Activated naive CD4-positive, alpha-beta T cell treated with anti-CD3 and anti-CD28 coated beads, Interleukin-2, amount 10 ng/mL, durations not matched to agents 7 days and 5 days (primary cell): ENCODE data around the gene NEK10.

Experiments
- CTCF ChIA-PET: fragments of 350-600 bp; sonication (Branson Sonifier 250); formaldehyde crosslinking; loops from one replicate; lab custom pipeline; 2021; ENCODE audit warnings: antibody characterized with exemption; lab: Charles Lee
- DNase-seq: peaks from one replicate; pipeline ENCODE4 v3.0.0-alpha.2; 2020
- H3K27ac Mint-ChIP-seq: one replicate; pipeline ENCODE4 v1.8.0; 2021; ENCODE audit warnings: mild to moderate bottlenecking, moderate library complexity, mixed read lengths
- H3K27me3 Mint-ChIP-seq: one replicate; pipeline ENCODE4 v1.8.0; 2021; ENCODE audit warnings: mild to moderate bottlenecking, mixed read lengths
- H3K36me3 Mint-ChIP-seq: one replicate; pipeline ENCODE4 v1.8.0; 2021; ENCODE audit warnings: mixed read lengths
- H3K4me1 Mint-ChIP-seq: one replicate; pipeline ENCODE4 v1.8.0; 2021; ENCODE audit warnings: mixed read lengths
- H3K4me3 Mint-ChIP-seq: one replicate; pipeline ENCODE4 v1.8.0; 2021; ENCODE audit warnings: mild to moderate bottlenecking, moderate library complexity, mixed read lengths
- H3K9me3 Mint-ChIP-seq: one replicate; pipeline ENCODE4 v1.8.0; 2021; ENCODE audit warnings: mixed read lengths

The NEK10 gene

DNA sequence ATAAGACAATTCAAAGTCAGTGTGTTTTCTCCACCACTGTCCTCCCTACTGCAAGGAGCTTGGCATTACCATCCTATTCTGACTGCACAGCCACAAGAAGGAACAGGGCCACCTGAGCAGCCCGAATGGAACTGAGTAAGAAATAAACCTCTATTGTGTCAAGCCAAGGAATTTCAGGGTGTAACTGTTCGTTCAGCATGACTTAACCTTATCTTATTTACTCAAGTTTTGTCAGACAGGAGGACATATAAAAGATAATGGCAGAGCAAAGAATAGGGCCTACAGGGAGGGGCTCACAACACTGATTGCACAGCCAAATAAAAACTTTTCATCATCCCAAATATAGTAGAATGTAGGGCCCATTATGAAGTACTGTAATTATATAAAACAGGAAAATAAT lies 236.1 kb downstream of the NEK10 start:
- Mint-ChIP-seq H3K4me1 (no peaks in the 10 kb centered on the region), H3K27ac (no peak overlapping the region), H3K9me3 (no peaks in the 10 kb centered on the region), H3K27me3 (no peaks in the 10 kb centered on the region), H3K36me3 (no peaks in the 10 kb centered on the region), H3K4me3 (no peak overlapping the region)
- no peak for DNase-seq
- CTCF ChIA-PET = interaction anchor here (1.0 kb wide), 1 partner anchor 1249 kb away, joined by 3 read pairs; no protein-coding TSS in a partner anchor

DNA sequence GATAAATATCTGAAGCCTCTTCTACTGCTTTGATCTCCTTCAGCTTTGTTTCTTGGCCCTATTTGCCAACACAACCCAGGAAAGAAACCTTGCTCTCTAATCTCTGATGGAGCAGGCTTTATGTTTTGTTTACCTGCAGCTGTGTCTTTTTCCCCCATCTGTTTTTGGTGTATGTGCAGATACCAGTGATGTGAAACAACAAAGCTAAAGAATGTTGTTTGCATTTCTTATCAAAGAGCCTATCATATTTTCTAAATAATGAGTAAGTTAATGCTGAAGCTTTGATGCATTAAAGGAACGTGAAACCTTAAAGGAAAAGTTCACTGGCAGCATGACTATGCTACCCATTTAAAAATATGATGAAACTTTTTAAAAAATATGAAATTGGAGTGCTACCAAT lies 238.4 kb downstream of the NEK10 start:
- Mint-ChIP-seq H3K27me3 (no peaks in the 10 kb centered on the region), H3K4me3 (no peak overlapping the region), H3K4me1 (no peaks in the 10 kb centered on the region), H3K27ac (no peak overlapping the region), H3K36me3 (no peaks in the 10 kb centered on the region), H3K9me3 (no peaks in the 10 kb centered on the region)
- CTCF ChIA-PET = interaction anchor here (1.0 to 1.3 kb wide), 3 partner anchors 122 to 337 kb away, joined by 3 to 4 read pairs (median 3); no protein-coding TSS in a partner anchor
- no peak for DNase-seq

DNA sequence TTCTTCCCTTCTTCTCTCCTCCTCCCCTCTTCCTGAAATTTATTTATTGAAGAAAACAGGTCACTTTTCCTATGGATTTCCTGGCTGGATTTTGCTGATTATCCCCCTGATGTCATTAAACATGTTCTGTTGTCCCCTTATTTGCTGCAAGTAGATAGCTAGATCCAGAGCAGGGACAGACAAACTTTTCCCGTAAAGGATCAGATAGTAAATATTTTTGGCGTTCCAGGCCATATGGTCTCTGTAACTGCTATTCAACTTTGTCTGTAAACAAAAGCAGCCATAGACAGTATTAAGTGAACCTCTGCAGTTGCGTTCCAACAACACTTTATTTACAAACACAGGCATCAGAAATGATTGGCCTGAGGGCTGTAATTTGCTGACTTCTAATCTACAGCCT lies 241.3 kb downstream of the NEK10 start:
- Mint-ChIP-seq H3K36me3 (no peaks in the 10 kb centered on the region), H3K27ac (no peak overlapping the region), H3K4me1 (no peaks in the 10 kb centered on the region), H3K9me3 (no peaks in the 10 kb centered on the region), H3K27me3 (no peaks in the 10 kb centered on the region), H3K4me3 (no peak overlapping the region)
- CTCF ChIA-PET = no interaction called here
- no peak for DNase-seq

DNA sequence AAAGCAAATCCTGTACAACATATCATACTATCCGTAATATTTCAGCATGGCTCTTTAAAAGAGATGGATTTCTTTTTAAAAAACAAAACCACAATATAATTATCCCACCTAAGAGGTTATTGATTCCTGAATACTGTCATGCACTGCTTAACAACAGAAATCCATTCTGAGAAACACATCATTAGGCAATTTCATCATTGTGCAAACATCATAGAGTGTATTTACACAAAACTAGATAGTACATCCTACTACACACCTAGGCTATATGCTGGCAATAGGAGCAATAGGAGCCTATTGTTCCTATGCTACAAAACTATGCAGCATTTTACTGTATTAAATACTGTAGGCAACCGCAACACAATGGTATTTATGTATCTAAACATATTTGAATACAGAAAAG lies 242.0 kb downstream of the NEK10 start:
- Mint-ChIP-seq H3K27ac (no peak overlapping the region), H3K4me3 (no peak overlapping the region), H3K4me1 (no peaks in the 10 kb centered on the region), H3K27me3 (no peaks in the 10 kb centered on the region), H3K9me3 (no peaks in the 10 kb centered on the region), H3K36me3 (no peaks in the 10 kb centered on the region)
- CTCF ChIA-PET = no interaction called here
- DNase-seq = no peak

DNA sequence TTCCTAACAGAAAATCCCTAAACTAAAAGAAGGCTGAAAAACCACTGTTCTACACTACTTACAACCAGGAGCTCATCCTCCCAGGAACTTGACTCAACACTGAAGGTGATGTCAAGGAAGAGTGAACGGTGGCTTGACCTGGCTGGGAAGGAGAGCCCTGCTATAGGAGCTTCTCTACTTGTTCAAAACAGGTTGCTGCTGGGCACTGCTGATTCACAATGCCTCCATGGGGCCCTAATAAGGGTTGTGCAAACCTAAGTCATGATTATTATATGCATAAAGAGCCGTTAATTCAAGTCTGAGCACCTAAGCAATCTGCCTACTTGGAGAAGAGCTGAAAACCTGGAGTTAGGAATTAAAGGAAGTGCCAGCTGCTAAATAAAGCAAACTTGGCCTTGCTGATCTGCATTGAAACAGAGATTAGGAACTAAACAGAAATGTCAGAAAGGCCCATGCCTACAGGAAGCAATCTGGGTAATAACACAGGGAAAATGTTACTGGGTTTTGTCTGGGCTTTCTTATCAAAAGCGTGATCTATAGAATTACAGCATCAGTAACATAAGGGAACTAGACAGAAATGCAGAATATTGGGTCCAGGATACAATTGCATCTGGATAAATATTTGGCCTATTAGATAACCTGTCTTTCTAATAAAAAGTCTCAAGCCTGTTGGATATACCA lies 243.2 kb downstream of the NEK10 start:
- CTCF ChIA-PET = interaction anchor here (1.7 kb wide), 1 partner anchor 9 kb away, joined by 6 read pairs; no protein-coding TSS in a partner anchor

DNA sequence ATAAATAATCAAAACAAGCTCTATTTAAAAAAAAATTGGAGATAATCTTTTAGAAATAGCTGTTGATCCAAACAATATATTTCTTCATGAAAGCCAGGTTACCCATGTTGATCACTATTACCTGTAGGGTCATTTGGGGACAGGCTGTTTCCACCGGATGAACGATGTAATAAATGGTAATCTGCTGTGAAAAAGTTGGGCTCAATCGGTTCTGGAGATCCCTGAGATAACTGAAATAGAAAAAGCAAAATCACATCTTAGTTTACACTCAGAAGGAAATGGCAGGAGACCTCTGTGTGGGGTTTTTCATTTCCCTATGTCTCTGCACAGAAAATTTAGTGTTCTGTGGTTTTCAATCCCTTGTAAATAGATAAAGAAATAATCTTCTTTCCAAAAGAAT lies 249.5 kb downstream of the NEK10 start:
- Mint-ChIP-seq H3K9me3 (no peaks in the 10 kb centered on the region), H3K27ac (no peak overlapping the region), H3K4me3 (no peak overlapping the region), H3K36me3 (no peaks in the 10 kb centered on the region), H3K27me3 (no peaks in the 10 kb centered on the region), H3K4me1 (no peaks in the 10 kb centered on the region)
- no peak for DNase-seq
- CTCF ChIA-PET = no interaction called here

More for the DNA sequence above, 243.2 kb downstream of the NEK10 start:
- Mint-ChIP-seq H3K4me1 (no peaks in the 10 kb centered on the region), H3K36me3 (no peaks in the 10 kb centered on the region), H3K27me3 (no peaks in the 10 kb centered on the region), H3K9me3 (no peaks in the 10 kb centered on the region), H3K4me3 (no peak overlapping the region), H3K27ac (no peak overlapping the region)
- DNase-seq = no peak

DNA sequence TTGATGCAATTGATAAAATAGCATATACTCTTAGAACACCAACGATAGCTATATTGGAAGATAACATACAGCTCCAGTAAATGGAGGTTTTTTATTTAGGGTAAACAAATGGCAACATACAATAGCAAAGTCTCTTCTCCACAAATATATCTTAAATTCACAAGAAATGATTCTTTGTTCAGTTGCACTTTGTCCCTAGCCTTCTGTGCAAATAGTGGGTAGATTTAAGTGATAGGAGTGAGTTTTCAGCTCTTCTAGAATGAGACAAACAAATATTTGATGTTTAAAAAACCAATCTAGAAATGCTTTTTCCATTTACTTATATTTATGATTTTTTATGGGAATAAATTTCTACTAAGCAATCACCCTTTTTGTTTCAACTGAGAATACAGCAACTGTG lies 253.8 kb downstream of the NEK10 start:
- CTCF ChIA-PET = no interaction called here
- no peak for DNase-seq
- H3K4me3 Mint-ChIP-seq = no peak overlapping the region
- H3K36me3 Mint-ChIP-seq = no peaks in the 10 kb centered on the region
- no peaks in the 10 kb centered on the region for H3K4me1 Mint-ChIP-seq
- H3K9me3 Mint-ChIP-seq = no peaks in the 10 kb centered on the region
- H3K27me3 Mint-ChIP-seq = no peaks in the 10 kb centered on the region
- H3K27ac Mint-ChIP-seq = no peak overlapping the region

DNA sequence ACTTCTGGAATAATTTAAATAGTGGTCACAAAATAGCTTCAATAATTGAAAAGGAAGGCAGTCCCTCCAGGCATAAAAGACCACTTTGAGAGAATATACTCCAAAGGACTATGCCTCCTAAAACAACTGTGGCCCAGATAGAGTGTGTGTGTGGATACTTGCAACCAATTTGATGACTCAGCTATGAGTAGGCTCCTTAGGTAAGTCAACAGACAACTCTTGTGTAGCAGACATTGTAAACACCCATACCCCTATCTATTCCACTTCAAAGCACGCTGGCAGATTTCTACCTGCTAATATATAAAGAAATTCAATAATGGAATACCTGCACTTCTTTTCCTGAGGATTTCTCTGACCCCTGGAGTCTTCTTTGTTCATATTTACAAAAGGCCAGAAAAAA lies 254.5 kb downstream of the NEK10 start:
- Mint-ChIP-seq H3K27ac (no peak overlapping the region), H3K4me3 (no peak overlapping the region), H3K36me3 (no peaks in the 10 kb centered on the region), H3K4me1 (no peaks in the 10 kb centered on the region), H3K9me3 (no peaks in the 10 kb centered on the region), H3K27me3 (no peaks in the 10 kb centered on the region)
- no peak for DNase-seq
- CTCF ChIA-PET = no interaction called here

DNA sequence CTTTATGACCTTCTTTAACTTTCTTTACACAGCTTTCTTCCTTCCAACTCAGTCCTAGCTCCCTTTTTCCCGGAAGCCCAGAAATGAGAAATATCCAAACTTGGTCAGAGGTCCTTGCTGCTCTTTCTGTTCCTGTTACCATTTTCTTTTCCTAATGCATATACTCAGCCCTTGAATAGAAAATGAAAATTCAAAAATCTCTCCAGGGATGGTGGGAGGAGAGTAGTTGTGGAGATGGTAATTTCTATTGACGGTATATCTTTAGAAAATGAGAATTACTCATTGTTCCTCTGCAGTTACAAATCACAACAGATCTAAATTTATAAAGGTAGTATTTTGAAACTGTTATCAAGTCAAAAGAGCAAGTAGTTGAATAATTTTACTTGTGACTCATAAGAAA lies 255.1 kb downstream of the NEK10 start:
- CTCF ChIA-PET = no interaction called here
- H3K27ac Mint-ChIP-seq = no peak overlapping the region
- H3K9me3 Mint-ChIP-seq = no peaks in the 10 kb centered on the region
- DNase-seq = no peak
- H3K4me3 Mint-ChIP-seq = no peak overlapping the region
- H3K4me1 Mint-ChIP-seq = no peaks in the 10 kb centered on the region
- no peaks in the 10 kb centered on the region for H3K36me3 Mint-ChIP-seq
- H3K27me3 Mint-ChIP-seq = no peaks in the 10 kb centered on the region

DNA sequence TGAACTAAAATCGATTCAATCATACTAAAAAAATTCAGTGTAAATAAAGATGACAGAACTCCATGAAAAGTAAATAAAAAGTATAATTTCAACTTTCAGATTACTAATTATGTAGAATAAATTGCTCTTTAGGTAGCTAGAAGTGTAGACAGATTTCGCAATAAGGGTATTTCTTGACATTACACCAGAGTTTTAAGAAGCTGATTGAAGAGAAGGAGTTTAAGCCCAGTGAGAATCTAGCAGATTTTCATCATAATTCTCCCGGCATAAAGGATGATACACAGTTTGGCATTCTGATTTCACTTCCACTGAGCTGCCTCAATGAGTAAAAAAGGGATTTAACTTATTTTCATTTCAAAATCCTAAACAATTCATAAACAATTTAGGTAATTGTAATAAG lies 259.2 kb downstream of the NEK10 start:
- Mint-ChIP-seq H3K27ac (no peak overlapping the region), H3K4me3 (no peak overlapping the region), H3K27me3 (no peaks in the 10 kb centered on the region), H3K4me1 (no peaks in the 10 kb centered on the region), H3K36me3 (no peaks in the 10 kb centered on the region), H3K9me3 (no peaks in the 10 kb centered on the region)
- no peak for DNase-seq
- CTCF ChIA-PET = no interaction called here

DNA sequence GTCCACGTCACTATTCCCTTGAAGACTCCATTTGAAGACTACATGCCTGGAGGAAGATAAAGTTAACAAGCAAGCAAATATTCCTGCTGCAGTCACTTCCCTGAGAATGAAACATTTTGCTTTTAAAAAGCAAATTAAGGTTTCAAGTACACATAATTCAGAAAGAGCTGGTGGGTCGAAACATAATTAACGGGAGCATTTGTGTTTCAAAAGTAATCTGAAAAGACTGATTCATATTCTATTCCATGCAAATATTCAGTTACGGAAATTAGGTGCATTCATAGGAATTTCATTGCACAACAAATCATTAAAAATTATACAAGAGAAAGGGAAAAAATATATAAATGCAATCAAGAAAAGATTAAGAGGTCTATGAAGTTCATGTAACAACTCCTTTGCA lies 260.9 kb downstream of the NEK10 start:
- Mint-ChIP-seq H3K36me3 (no peaks in the 10 kb centered on the region), H3K27ac (no peak overlapping the region), H3K9me3 (no peaks in the 10 kb centered on the region), H3K4me1 (no peaks in the 10 kb centered on the region), H3K27me3 (no peaks in the 10 kb centered on the region), H3K4me3 (no peak overlapping the region)
- DNase-seq = no peak
- CTCF ChIA-PET = no interaction called here

DNA sequence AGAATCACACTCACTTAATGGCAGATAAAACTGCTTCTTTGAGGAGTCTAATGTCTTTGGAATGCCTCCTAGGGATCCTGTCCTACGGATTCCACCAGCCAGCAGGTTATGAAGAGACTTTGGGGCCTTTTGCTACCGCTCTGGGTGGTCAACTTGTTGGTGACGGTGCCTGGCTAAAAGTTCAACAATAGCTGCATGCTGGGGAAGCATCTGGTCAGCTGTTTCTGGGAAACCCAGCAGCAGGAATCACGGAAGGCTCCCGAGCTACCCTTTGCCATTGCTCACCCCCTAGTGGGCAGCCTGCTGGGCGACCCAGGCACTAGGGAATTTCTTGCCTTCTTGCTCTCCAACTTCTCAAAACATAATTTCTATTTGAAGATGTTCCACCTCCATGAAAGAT lies 263.3 kb downstream of the NEK10 start:
- CTCF ChIA-PET = no interaction called here
- no peaks in the 10 kb centered on the region for H3K9me3 Mint-ChIP-seq
- no peaks in the 10 kb centered on the region for H3K4me1 Mint-ChIP-seq
- DNase-seq = no peak
- no peak overlapping the region for H3K27ac Mint-ChIP-seq
- H3K36me3 Mint-ChIP-seq = no peaks in the 10 kb centered on the region
- no peaks in the 10 kb centered on the region for H3K27me3 Mint-ChIP-seq
- no peak overlapping the region for H3K4me3 Mint-ChIP-seq

DNA sequence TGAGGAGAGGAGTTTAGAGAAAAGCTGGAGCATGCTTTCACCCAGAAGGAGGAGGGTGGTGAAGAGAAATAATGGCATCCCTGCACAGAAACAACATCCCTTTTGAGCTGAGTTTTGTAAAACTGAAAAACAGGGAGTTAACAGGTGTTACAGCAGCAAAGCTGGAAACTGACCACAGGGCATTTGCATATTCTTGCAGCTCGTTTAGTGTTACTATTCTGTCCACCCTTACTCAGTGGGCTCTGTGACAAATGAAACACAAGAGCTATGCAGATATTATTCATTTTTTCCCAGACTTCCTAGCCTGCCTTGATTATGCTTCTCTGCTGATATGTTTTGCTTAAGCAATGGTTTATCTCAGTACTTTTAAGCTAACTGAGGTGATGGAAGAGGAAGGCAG lies 272.0 kb downstream of the NEK10 start:
- CTCF ChIA-PET = no interaction called here
- no peaks in the 10 kb centered on the region for H3K36me3 Mint-ChIP-seq

DNA sequence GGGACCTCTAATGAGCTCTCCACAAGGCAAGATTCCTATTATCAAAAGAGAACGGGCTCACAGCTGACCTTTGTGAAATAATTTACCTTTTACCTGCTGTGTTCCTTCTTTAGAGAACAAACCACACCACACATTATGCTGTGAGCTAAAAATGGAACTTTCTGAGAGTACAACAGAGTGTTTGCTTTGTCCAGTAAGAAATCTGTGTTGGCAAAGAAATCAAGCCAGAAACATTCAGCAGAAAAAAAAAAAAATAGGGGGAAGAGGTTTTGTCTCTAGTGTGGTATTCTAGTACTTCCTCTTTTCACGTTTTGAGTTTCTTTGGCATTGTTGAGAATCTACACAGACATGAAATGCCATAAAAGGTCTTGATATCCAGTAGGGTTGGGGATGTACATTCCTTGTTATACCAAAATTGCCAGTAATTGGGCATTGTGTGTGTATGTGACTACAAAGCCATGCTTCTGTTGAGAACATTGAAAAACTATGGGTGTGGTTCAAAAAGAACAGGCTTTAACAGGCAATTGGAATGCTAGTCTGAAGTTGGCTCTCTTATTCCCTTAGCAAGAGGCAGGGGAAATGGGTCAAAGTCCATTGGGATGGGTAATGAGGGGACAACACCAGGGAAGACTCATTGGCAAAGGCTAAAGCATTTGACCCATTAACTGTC lies 273.5 kb downstream of the NEK10 start:
- no peaks in the 10 kb centered on the region for H3K4me1 Mint-ChIP-seq
- no peak for DNase-seq

More for the DNA sequence above, 272.0 kb downstream of the NEK10 start:
- H3K4me3 Mint-ChIP-seq = no peak overlapping the region
- H3K9me3 Mint-ChIP-seq = no peaks in the 10 kb centered on the region
- H3K27me3 Mint-ChIP-seq = no peaks in the 10 kb centered on the region
- H3K27ac Mint-ChIP-seq = no peak overlapping the region
- H3K4me1 Mint-ChIP-seq = no peaks in the 10 kb centered on the region
- DNase-seq = no peak

DNA sequence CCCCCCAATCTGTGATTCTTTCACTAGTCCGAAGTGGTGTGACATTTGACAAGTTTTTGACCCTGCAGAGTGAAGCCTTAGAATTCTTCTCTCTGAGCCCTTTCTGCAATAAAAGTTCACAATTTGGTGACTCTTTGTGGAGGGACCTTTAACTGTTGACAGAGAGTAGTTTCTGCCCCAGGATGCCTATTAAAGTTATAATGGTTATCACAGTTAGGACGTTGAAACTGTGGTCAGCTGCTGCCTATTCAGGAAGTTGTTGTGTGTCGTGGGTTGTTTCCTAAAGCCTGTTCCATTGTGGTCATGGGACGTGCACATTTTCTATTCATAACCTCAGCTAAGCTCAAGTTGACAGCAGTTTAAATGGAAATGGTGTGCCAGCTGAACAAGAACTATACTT lies 274.5 kb downstream of the NEK10 start:
- Mint-ChIP-seq H3K4me1 (no peaks in the 10 kb centered on the region), H3K4me3 (no peak overlapping the region), H3K9me3 (no peaks in the 10 kb centered on the region), H3K27ac (no peak overlapping the region), H3K36me3 (no peaks in the 10 kb centered on the region), H3K27me3 (no peaks in the 10 kb centered on the region)
- CTCF ChIA-PET = no interaction called here
- DNase-seq = no peak

More for the DNA sequence above, 273.5 kb downstream of the NEK10 start:
- no peak overlapping the region for H3K27ac Mint-ChIP-seq
- CTCF ChIA-PET = no interaction called here
- no peaks in the 10 kb centered on the region for H3K27me3 Mint-ChIP-seq
- H3K36me3 Mint-ChIP-seq = no peaks in the 10 kb centered on the region
- H3K4me3 Mint-ChIP-seq = no peak overlapping the region
- no peaks in the 10 kb centered on the region for H3K9me3 Mint-ChIP-seq
